AG04450 (cell line): Measurements from ENCODE around the gene ATP13A3. TPM values are rescaled to one million over a fixed set of nuclear protein-coding genes. Genes with fewer than 3 reads are reported as not detected.

Experiments
- CTCF ChIA-PET: fragments of 300-600, 350-600 bp; formaldehyde crosslinking; extraction: SDS; loops from one replicate; lab custom pipeline; 2022; ENCODE audit warnings: antibody characterized with exemption, inconsistent platforms; lab: Charles Lee
- POLR2A ChIA-PET: fragments of 350-600 bp; formaldehyde crosslinking; extraction: SDS; loops from one replicate; lab custom pipeline; 2021; ENCODE audit warnings: antibody characterized with exemption, inconsistent platforms; lab: Yijun Ruan, JAX
- DNase-seq: peaks from one replicate; pipeline ENCODE4 v3.0.0-alpha.2; 2011; ENCODE audit warnings: low read depth, low spot score
- H3K27ac ChIP-seq: one replicate; pipeline ENCODE4 v1.5.1; 2012; ENCODE audit warnings: low read depth, low read length, control low read depth
- H3K27me3 ChIP-seq: one replicate; pipeline ENCODE4 v1.6.0; 2012; ENCODE audit warnings: low read length; ENCODE audit not compliant: control insufficient read depth, insufficient read depth
- H3K4me3 ChIP-seq: 2 replicates; pipeline ENCODE4 v1.5.1; 2011; ENCODE audit warnings: mild to moderate bottlenecking, low read depth, low read length, control low read depth
- H3K9me3 ChIP-seq: 2 replicates; pipeline ENCODE4 v1.5.1; 2012; ENCODE audit warnings: low read length; ENCODE audit not compliant: control insufficient read depth, insufficient read depth
- polyA plus RNA-seq: library from polyadenylated mRNA; depleted of rRNA; stranded (reverse); fragments of >200 nt; gene quantifications from 2 replicates; pipeline ENCODE4 v1.2.3, GENCODE V29; 2011
- TF ChIP-seq, protein P1 (sequence below): IDR thresholded peaks from 2 replicates; pipeline ENCODE4 v1.5.1; 2011; ENCODE audit warnings: low read depth, low read length, control low read depth, inconsistent platforms

Gene ATP13A3
- polyA plus RNA-seq, 1 experiment: 132 TPM

GRCh38 chr3:194447161-194447560, 39.6 kb downstream of the ATP13A3 start:
- TF ChIP-seq, protein P1, sequence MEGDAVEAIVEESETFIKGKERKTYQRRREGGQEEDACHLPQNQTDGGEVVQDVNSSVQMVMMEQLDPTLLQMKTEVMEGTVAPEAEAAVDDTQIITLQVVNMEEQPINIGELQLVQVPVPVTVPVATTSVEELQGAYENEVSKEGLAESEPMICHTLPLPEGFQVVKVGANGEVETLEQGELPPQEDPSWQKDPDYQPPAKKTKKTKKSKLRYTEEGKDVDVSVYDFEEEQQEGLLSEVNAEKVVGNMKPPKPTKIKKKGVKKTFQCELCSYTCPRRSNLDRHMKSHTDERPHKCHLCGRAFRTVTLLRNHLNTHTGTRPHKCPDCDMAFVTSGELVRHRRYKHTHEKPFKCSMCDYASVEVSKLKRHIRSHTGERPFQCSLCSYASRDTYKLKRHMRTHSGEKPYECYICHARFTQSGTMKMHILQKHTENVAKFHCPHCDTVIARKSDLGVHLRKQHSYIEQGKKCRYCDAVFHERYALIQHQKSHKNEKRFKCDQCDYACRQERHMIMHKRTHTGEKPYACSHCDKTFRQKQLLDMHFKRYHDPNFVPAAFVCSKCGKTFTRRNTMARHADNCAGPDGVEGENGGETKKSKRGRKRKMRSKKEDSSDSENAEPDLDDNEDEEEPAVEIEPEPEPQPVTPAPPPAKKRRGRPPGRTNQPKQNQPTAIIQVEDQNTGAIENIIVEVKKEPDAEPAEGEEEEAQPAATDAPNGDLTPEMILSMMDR: no peak
- ChIA-PET CTCF (interaction anchor here (0.7 to 1.6 kb wide), 5 partner anchors 25 to 781 kb away, joined by 3 to 10 read pairs (median 5); partner anchors contain the start of gene TMEM44), POLR2A (no interaction called here)
- DNase-seq: no peak
- Histone ChIP-seq H3K4me3 (no peak overlapping the region), H3K27me3 (no peaks in the 10 kb centered on the region), H3K9me3 (no peaks in the 10 kb centered on the region), H3K27ac (no peak overlapping the region)

DNA sequence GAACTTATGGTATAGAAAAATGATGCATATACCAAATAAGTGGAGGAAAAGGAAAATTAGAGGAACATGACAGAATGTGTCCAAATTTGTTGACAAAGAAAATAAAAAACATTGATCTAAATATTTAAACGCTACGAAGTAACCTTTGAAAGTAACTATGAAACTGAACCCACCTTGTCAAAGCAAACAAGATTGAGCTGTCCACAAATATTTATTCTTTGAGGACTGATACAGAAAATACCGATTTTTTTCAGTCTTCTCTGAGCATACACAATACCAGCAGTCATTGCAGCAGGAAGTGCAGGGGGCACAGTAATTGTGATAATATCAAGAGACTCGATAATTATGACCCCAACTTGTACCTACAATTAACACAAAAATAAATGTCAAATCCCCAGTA, 40.0 kb downstream of the ATP13A3 start:
- POLR2A ChIA-PET: no interaction called here
- no peak overlapping the region for H3K27ac ChIP-seq
- DNase-seq: no peak
- CTCF ChIA-PET: interaction anchor here (1.0 to 1.6 kb wide), 3 partner anchors 25 to 187 kb away, joined by 4 to 5 read pairs (median 5); partner anchors contain the start of gene TMEM44
- H3K4me3 ChIP-seq: no peak overlapping the region
- H3K9me3 ChIP-seq: no peaks in the 10 kb centered on the region
- TF ChIP-seq, protein P1: no peak
- H3K27me3 ChIP-seq: no peaks in the 10 kb centered on the region

- H3K27ac ChIP-seq: no peak overlapping the region
- no peak for DNase-seq
- no peaks in the 10 kb centered on the region for H3K9me3 ChIP-seq
- POLR2A ChIA-PET: no interaction called here
- CTCF ChIA-PET: interaction anchor here (1.0 to 1.6 kb wide), 2 partner anchors 26 to 188 kb away, joined by 4 to 5 read pairs; partner anchors contain the start of gene TMEM44
- no peaks in the 10 kb centered on the region for H3K27me3 ChIP-seq
- no peak overlapping the region for H3K4me3 ChIP-seq
- TF ChIP-seq, protein P1: no peak
Measured at GRCh38 chr3:194446172-194446571, 40.6 kb downstream of the ATP13A3 start.

DNA sequence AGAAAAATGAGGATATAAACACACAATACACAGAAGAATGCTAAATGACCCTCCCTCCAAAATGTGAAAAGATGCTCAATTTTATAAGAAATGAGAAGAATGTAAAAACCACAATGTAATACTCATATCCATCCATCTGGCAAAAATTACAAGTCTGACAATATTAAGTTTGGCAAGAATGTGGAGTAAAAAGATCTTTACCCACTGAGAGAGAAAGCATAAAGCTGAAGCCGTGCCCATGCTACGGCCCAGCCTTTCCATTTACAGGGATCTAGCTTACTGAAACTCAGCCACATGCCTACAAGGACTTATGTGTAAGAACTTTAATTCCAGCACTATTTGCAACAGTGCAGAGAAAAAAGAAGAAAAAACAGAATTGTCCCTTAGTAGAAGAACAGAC, 42.9 kb downstream of the ATP13A3 start:
- H3K4me3 ChIP-seq: no peak overlapping the region
- no peaks in the 10 kb centered on the region for H3K27me3 ChIP-seq
- ChIA-PET POLR2A (no interaction called here), CTCF (interaction anchor here (0.7 to 1.1 kb wide), 3 partner anchors 10 to 110 kb away, joined by 3 to 4 read pairs (median 3); no protein-coding TSS in a partner anchor)
- no peak overlapping the region for H3K27ac ChIP-seq
- H3K9me3 ChIP-seq: no peaks in the 10 kb centered on the region
- TF ChIP-seq, protein P1: no peak
- DNase-seq: no peak

GRCh38 chr3:194440756-194441155, 46.0 kb downstream of the ATP13A3 start:
- no peaks in the 10 kb centered on the region for H3K27me3 ChIP-seq
- no peak overlapping the region for H3K4me3 ChIP-seq
- TF ChIP-seq, protein P1: no peak
- ChIA-PET POLR2A (no interaction called here), CTCF (interaction anchor here (0.9 to 1.6 kb wide), 2 partner anchors 97 to 231 kb away, joined by 3 to 4 read pairs; no protein-coding TSS in a partner anchor)
- DNase-seq: no peak
- H3K27ac ChIP-seq: no peak overlapping the region
- H3K9me3 ChIP-seq: no peaks in the 10 kb centered on the region
